WERI-Rb-1 (cell line): ENCODE data around the gene PDE7B.

Experiments used
- DNase-seq: peaks from one replicate; pipeline ENCODE4 v3.0.0-alpha.2; 2020
- H3K27ac ChIP-seq: fragments of 250-450 bp; sonication (Bioruptor Pico); 2 replicates; pipeline ENCODE4 v1.5.1; 2020; ENCODE audit warnings: mild to moderate bottlenecking, moderate library complexity
- H3K27me3 ChIP-seq: fragments of 250-450 bp; sonication (Bioruptor Pico); 2 replicates; pipeline ENCODE4 v1.5.1; 2021; ENCODE audit warnings: mild to moderate bottlenecking, low read depth, moderate library complexity; ENCODE audit not compliant: insufficient read depth, severe bottlenecking
- H3K36me3 ChIP-seq: fragments of 250-450 bp; sonication (Bioruptor Pico); 2 replicates; pipeline ENCODE4 v1.5.1; 2020; ENCODE audit warnings: mild to moderate bottlenecking, moderate library complexity
- H3K4me3 ChIP-seq: 2 replicates; pipeline ENCODE4 v1.5.1; 2011; ENCODE audit warnings: low read depth, mild to moderate bottlenecking, control low read depth, low read length
- H3K9me3 ChIP-seq: fragments of 250-450 bp; sonication (Bioruptor Pico); 2 replicates; pipeline ENCODE4 v1.5.1; 2021; ENCODE audit warnings: mild to moderate bottlenecking, moderate library complexity; ENCODE audit not compliant: severe bottlenecking
- CTCF ChIP-seq: IDR thresholded peaks from 2 replicates; pipeline ENCODE4 v1.5.1; 2011; ENCODE audit warnings: low read depth, mild to moderate bottlenecking, control low read depth, inconsistent platforms, low read length

Gene PDE7B

GRCh38 chr6:135936606-135937005 lies 85.1 kb downstream of the PDE7B start:
- no peaks in the 10 kb centered on the region for H3K9me3 ChIP-seq
- no peak overlapping the region for H3K4me3 ChIP-seq
- DNase-seq: no peak
- H3K36me3 ChIP-seq: no peaks in the 10 kb centered on the region
- no peak for TF ChIP-seq CTCF
- H3K27ac ChIP-seq: no peak overlapping the region
- H3K27me3 ChIP-seq: no peaks in the 10 kb centered on the region

- Histone ChIP-seq H3K27ac (no peak overlapping the region), H3K9me3 (no peaks in the 10 kb centered on the region), H3K36me3 (no peaks in the 10 kb centered on the region), H3K27me3 (no peaks in the 10 kb centered on the region), H3K4me3 (no peak overlapping the region)
- no peak for DNase-seq
- no peak for TF ChIP-seq CTCF
These were observed 85.6 kb downstream of the PDE7B start for GRCh38 chr6:135937106-135937505.

GRCh38 chr6:135938576-135939207 lies 87.2 kb downstream of the PDE7B start:
- H3K4me3 ChIP-seq: peak overlapping the region; percentile 24
- no peaks in the 10 kb centered on the region for H3K9me3 ChIP-seq
- peak overlapping the region; percentile 74 for H3K27ac ChIP-seq
- H3K27me3 ChIP-seq: no peaks in the 10 kb centered on the region
- DNase-seq: peak; percentile 65
- H3K36me3 ChIP-seq: no peaks in the 10 kb centered on the region
- peak; percentile 55 for TF ChIP-seq CTCF

GRCh38 chr6:135939208-135939591 lies 87.7 kb downstream of the PDE7B start:
- Histone ChIP-seq H3K4me3 (peak overlapping the region; percentile 24), H3K27me3 (no peaks in the 10 kb centered on the region), H3K27ac (peak overlapping the region; percentile 74), H3K9me3 (no peaks in the 10 kb centered on the region), H3K36me3 (no peaks in the 10 kb centered on the region)
- DNase-seq: peak; percentile 74
- TF ChIP-seq CTCF: no peak

- TF ChIP-seq CTCF: no peak
- Histone ChIP-seq H3K27ac (no peak overlapping the region), H3K27me3 (no peaks in the 10 kb centered on the region), H3K9me3 (no peaks in the 10 kb centered on the region), H3K4me3 (no peak overlapping the region), H3K36me3 (no peaks in the 10 kb centered on the region)
- no peak for DNase-seq
These were observed 89.2 kb downstream of the PDE7B start for GRCh38 chr6:135940616-135941167.
